Astrocyte of the hippocampus (primary cell): ENCODE measurements around the gene ALX3.

Experiments
- DNase-seq: peaks from one replicate; pipeline ENCODE4 v3.0.0; 2011; ENCODE audit warnings: low read depth, low spot score

ALX3 gene

GRCh38 chr1:110065841-110066240, 4.6 kb downstream of the ALX3 start:
- DNase-seq = no peak

GRCh38 chr1:110064576-110065337, 5.7 kb downstream of the ALX3 start:
- no peak for DNase-seq

DNA sequence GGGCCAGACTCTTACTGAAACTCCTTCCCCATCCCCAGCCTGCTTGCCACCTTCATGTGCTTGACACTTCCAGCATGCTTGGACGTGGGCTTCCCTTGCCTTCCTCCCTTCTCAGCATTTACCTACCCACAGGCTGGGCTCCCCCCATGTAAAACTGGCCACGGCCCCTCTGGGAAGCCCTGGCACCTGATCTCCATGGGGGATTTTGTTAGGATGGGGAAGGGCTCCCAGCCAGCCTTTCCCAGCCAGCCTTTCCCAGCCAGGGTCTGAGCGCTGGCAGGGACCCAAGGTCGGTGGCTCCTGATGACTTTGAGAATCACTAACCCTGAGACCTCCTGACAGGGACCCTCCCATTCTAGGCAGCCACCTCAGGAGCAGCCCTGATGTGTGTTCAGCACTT, 6.7 kb downstream of the ALX3 start:
- DNase-seq = no peak

GRCh38 chr1:110062612-110063011, 7.9 kb downstream of the ALX3 start:
- no peak for DNase-seq

DNA sequence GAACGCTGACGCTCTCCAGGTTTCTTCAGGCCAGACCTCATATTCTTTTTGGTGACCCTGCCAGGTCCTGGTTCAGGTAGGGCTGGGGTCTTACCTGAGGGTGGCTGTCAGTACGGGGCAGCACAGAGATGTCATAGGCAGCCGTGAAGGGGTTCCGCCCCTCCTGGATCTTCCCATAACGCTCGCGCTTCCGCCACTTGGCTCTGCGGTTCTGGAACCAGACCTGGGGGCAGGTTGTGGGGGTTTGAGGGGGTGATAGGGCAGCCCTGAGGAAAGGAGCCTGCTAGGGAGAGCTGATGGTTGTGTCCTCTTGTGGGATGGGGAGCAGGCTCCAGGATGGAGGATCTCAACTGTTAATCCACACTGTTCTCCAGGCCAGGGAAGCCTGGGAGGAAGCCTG, 9.1 kb downstream of the ALX3 start:
- DNase-seq = no peak

DNA sequence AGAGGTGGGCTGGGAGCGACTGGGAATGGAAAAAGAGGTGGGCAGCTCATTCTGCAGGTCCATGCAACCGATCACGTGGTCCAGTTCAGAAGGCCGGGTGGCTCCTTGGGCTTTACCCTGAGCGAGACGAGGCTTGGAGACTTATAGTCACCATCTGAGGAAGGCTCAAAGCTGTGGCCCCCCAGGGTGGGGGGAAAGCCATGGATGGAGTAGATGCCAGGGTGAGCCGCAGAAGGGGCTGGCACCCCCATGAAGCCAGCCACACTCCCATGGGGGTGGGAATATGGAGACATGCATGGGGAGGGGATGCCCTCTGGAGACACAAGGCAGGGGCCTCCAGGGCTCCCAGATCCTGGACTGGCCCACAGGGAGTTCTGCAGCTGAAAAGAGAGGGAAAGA, 9.8 kb downstream of the ALX3 start:
- no peak for DNase-seq

DNA sequence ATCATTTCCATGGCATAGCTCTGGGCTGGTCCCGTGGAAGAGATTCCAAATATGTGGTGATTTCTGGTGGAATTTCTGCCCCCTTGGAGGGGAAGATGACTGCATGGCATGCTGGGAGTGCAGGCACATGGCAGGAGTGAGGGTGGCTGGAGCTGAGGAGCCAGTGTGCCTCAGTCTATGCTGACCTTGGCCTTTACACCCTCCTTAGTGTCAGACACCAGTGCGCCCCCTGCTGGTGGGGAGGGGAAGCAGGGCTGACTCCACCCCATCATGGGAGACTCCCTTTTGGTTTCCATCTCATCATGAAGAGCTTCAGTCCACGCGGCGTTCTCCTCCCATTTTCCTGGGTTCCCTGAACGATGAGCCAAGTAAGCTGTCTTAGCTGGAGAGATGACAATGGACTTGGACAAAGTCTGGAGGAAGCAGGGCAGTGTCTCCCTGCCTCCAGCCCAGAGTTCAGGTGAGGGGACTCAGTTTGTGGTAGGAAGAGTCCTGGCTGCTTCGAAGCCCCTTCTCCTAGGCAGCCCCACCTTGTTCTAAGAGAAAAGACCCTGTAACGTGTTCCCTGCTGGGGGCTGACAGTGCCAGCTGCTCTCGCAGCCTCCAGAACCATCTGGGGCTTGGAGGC, 10.3 kb downstream of the ALX3 start:
- DNase-seq = no peak

- DNase-seq = peak; percentile 46
Measured at GRCh38 chr1:110059133-110059863, 11.2 kb downstream of the ALX3 start.

DNA sequence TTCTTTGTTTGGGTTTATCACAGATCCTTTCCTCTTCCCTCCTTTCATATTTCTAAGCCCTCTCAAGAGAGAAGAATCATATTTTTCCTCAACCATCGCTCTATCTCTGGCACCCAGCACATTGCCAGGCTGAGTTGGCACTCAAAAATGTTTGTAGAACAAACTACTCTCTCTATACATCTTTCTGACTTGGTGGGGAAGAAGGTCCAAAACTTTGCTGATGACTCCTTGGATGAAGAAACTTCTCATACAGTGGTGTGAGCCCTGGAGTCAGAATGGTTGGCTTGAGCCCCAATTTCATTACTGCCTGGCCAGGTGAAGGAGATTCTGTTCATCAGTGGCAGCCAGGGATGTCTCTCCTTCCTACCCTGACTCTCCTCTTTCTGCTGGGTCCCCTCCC, 11.9 kb downstream of the ALX3 start:
- DNase-seq = no peak

GRCh38 chr1:110057963-110058518, 12.4 kb downstream of the ALX3 start:
- DNase-seq = no peak

DNA sequence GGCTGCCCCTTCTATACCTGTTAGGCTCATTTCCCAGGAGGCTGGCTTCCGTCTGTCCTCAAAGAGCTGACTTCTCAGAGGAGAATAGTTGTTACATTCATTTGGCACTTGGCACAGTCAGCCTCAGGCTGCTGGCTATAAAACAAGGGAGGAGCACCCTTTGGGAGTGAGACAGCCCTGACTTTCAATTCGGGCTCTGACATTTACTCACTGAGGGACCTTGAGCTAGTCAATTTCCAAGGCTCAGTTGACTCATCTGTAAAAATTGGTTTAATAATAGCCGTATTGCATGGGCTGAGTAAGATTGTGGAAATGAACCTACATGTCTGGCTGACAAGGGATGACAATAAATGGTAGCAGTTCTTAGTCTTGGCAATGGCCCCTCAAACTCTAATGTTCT, 13.7 kb downstream of the ALX3 start:
- no peak for DNase-seq

DNA sequence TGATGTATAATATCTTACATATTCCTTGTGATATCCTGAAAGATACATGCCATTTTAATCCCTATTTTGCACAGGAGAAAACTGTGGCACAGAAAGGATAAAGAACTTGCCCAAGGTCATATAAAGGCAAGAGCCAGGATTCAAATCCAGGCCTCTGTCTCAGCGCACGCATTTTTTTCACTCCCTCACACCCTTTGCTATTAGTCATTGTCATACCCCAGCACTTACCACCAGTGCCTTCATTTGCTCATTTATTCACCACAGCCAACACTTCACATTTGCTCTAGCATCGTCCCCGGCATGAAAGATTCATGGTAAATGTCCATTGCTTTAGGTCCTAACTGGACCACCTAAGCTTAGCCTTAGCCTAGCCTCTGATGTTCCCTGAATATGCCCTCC, 14.2 kb downstream of the ALX3 start:
- no peak for DNase-seq

DNA sequence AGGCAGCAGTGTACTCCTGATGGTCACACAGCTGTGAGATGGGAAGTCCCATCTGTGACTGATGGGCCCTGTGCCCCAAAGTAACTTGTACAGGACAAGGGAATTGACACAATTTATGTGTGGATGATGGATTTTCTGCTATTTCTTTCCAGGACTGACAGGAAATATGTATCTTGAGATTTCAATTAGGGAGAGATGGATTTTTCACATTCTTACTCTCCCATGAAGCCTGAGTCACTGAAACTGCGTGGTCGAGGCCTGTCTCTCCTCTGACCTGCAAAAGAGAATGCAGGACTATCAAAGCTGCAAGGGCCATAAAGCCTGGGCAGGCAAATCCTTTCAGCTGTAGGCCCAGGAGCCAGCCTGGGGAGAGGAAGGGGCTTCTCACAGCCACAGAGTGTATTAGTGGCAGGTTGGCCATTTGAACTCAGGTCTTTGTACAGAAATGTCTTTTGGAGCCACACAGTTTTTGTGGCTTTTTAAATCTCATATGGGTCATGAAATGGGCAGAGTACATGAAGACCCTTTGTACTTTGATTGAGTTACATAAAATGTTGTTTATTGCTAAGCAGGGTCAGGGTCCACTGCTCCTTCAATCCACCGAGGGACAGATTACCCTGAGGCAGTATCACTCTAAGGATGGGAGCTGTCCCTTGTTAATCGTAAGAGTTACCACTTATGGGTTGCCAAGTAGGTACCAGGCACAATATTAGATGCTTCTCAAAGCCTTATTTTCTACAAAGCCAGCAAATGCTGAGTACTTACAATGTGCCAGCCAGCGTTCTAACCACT, 14.8 kb downstream of the ALX3 start:
- DNase-seq = no peak

DNA sequence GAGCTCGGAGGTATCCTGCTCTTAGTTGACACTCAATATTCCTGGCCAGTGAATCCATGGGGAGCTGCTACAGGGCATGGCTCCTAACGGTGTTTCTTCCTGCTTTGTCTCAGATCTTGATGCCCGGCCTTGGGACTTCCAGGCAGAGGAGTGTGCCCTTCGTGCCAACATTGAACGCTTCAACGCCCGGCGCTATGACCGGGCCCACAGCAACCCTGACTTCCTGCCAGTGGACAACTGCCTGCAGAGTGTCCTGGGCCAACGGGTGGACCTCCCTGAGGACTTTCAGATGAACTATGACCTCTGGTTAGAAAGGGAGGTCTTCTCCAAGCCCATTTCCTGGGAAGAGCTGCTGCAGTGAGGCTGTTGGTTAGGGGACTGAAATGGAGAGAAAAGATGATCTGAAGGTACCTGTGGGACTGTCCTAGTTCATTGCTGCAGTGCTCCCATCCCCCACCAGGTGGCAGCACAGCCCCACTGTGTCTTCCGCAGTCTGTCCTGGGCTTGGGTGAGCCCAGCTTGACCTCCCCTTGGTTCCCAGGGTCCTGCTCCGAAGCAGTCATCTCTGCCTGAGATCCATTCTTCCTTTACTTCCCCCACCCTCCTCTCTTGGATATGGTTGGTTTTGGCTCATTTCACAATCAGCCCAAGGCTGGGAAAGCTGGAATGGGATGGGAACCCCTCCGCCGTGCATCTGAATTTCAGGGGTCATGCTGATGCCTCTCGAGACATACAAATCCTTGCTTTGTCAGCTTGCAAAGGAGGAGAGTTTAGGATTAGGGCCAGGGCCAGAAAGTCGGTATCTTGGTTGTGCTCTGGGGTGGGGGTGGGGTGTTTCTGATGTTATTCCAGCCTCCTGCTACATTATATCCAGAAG, 16.7 kb downstream of the ALX3 start:
- DNase-seq = peak; percentile 69

GRCh38 chr1:110051262-110051648, 19.2 kb downstream of the ALX3 start:
- DNase-seq = peak; percentile 34

DNA sequence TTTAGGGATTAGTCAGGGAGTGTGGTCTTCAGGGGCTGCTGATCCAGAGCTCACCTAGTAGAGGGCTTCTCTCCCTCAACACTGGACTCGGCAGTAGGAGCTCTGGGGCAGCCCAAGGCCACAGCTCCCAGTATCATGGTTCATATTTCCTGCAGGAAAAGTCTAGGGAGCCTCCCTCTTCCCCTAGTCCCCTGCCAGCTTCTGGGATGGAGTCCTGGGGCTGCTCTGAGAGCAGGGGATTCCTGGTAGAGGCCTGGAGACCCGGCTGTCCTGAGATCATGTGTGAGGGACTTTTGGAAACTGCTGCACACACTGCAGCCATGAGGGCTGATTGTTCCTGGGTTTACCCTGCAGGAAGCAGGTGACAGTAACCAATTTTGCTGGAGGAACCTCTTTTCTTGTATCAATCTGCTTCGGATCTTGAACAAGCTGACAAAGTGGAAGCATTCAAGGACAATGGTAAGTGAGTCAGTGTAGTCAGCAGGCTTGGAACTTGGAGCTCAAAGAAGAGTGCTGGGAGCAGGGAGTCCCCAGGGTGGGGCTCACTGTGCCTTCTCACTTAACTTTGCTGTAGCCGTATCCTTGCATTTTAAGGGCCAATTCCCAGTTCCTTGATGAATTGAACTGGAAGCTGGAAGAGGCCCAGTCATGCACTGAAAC, 19.7 kb downstream of the ALX3 start:
- no peak for DNase-seq

- DNase-seq = no peak
Measured at GRCh38 chr1:110049801-110050601, 20.5 kb downstream of the ALX3 start.

DNA sequence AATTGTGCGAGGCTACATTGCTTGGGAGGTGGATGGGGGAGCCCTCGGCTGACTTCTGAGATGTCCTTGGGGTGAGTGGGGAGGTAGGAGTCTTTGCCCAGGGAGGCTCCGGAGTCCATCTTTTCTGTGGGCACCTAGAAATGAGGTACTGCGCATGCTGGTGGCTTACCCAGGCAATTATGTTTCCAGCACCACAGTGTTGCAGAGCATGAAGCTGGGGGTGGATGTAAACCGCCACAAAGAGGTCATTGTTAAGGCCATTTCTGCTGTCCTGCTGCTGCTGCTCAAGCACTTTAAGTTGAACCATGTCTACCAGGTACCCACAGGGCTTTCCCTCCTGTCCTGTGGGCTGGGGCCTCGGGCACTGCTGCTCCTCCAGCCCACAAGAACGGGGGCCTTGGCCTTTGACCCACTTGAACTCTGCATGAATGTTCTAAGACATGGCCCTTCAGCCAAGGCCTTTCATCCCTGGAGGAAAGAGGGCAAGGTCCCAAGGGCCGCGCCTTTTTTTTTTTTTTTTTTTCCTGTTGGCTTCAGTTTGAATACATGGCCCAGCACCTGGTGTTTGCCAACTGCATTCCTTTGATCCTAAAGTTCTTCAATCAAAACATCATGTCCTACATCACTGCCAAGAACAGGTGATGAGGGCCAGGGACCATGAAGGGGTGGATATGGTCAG, 21.4 kb downstream of the ALX3 start:
- DNase-seq = no peak

- DNase-seq = no peak
Measured at GRCh38 chr1:110048240-110048639, 22.2 kb downstream of the ALX3 start.
